ENCODE data around the gene PODXL.

DNA sequence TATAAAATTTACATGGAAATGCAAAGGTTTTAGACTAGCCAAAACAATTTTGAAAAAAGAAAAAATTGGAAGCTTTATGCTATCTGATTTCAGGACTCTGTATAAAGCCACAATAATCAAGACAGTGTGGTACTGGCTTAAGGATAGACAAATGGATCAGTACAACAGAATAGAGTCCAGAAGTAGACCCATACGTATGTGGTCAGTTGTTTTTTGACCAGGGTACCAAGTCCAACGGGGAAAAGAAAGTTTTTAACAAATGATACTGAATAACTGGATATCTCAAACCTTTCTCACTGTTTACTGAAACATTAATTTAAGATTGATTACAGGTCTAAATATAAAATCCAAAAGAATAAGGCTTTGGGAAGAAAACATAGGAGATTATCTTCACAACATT lies 79.7 kb downstream of the PODXL start:
- TF ChIP-seq, protein P1, sequence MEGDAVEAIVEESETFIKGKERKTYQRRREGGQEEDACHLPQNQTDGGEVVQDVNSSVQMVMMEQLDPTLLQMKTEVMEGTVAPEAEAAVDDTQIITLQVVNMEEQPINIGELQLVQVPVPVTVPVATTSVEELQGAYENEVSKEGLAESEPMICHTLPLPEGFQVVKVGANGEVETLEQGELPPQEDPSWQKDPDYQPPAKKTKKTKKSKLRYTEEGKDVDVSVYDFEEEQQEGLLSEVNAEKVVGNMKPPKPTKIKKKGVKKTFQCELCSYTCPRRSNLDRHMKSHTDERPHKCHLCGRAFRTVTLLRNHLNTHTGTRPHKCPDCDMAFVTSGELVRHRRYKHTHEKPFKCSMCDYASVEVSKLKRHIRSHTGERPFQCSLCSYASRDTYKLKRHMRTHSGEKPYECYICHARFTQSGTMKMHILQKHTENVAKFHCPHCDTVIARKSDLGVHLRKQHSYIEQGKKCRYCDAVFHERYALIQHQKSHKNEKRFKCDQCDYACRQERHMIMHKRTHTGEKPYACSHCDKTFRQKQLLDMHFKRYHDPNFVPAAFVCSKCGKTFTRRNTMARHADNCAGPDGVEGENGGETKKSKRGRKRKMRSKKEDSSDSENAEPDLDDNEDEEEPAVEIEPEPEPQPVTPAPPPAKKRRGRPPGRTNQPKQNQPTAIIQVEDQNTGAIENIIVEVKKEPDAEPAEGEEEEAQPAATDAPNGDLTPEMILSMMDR (IDR thresholded peaks at IDR 0.05 in 4 of 5, conservative IDR thresholded peaks at IDR 0.05 in 1 of 5): no peak
- TF ChIP-seq POLR2A (IDR thresholded peaks at IDR 0.05): no peak

Data from gastrocnemius medialis (tissue), 4 donors.